BJ (cell line): ENCODE measurements around the gene CXXC5. TPM values are rescaled to one million over a fixed set of nuclear protein-coding genes. Genes with fewer than 3 reads are reported as not detected.
A peak's percentile ranks its signal among the peaks of the same experiment; 100 is the strongest.

Experiments
- CTCF ChIA-PET: fragments of 350-600 bp; formaldehyde crosslinking; extraction: SDS; loops from one replicate; lab custom pipeline; 2021; ENCODE audit warnings: antibody characterized with exemption, inconsistent platforms; lab: Yijun Ruan, JAX
- POLR2A ChIA-PET: fragments of 300-600 bp; sonication (Branson Sonifier 250); formaldehyde crosslinking; extraction: SDS; loops from one replicate; lab custom pipeline; 2021; ENCODE audit warnings: antibody characterized with exemption; lab: Charles Lee
- DNase-seq: peaks from one replicate; pipeline ENCODE4 v3.0.0-alpha.2; 2011; ENCODE audit warnings: low read depth
- H3K27me3 ChIP-seq: 2 replicates; pipeline ENCODE4 v1.6.0; 2011; ENCODE audit warnings: low read length; ENCODE audit not compliant: control insufficient read depth, insufficient read depth
- H3K36me3 ChIP-seq: 2 replicates; pipeline ENCODE4 v1.5.1; 2011; ENCODE audit warnings: low read length; ENCODE audit not compliant: control insufficient read depth, insufficient read depth
- H3K4me3 ChIP-seq: 2 replicates; pipeline ENCODE4 v1.5.1; 2011; ENCODE audit warnings: low read depth, mild to moderate bottlenecking, control low read depth, low read length
- polyA plus RNA-seq: library from polyadenylated mRNA; depleted of rRNA; stranded (reverse); fragments of >200 nt; gene quantifications from 2 replicates; pipeline ENCODE4 v1.2.3, GENCODE V29; 2011
- TF ChIP-seq, protein P1 (sequence below): IDR thresholded peaks from 2 replicates; pipeline ENCODE4 v1.5.1; 2011; ENCODE audit warnings: low read depth, mild to moderate bottlenecking, control low read depth, inconsistent platforms, low read length, moderate library complexity; ENCODE audit not compliant: insufficient read depth

The CXXC5 gene
- polyA plus RNA-seq, 1 experiment, result 50.4 TPM

DNA sequence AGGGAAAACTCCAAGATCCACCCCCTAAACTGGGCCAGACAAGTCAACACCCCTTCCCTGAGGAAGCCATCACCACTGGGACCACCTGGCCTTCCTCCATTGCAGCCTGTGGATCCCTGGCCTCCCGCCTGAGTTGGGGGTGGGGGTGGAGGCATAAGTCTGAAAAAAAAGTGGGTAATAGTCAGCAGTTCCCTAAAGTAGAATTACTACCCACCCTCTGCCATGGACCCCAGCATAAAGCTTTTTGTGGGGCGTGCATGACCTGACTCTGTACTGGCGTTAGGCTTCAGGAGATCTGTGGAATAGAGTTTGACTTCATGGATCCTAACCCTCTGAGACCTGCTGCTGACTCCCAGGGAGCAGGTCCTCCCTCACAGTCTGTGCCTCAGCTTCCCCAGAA lies 2.0 kb upstream of the CXXC5 start:
- no peak overlapping the region for H3K4me3 ChIP-seq
- TF ChIP-seq, protein P1, sequence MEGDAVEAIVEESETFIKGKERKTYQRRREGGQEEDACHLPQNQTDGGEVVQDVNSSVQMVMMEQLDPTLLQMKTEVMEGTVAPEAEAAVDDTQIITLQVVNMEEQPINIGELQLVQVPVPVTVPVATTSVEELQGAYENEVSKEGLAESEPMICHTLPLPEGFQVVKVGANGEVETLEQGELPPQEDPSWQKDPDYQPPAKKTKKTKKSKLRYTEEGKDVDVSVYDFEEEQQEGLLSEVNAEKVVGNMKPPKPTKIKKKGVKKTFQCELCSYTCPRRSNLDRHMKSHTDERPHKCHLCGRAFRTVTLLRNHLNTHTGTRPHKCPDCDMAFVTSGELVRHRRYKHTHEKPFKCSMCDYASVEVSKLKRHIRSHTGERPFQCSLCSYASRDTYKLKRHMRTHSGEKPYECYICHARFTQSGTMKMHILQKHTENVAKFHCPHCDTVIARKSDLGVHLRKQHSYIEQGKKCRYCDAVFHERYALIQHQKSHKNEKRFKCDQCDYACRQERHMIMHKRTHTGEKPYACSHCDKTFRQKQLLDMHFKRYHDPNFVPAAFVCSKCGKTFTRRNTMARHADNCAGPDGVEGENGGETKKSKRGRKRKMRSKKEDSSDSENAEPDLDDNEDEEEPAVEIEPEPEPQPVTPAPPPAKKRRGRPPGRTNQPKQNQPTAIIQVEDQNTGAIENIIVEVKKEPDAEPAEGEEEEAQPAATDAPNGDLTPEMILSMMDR, result no peak
- H3K27me3 ChIP-seq, result no peaks in the 10 kb centered on the region
- ChIA-PET POLR2A (no interaction called here), CTCF (interaction anchor here (0.9 kb wide), 1 partner anchor 50 kb away, joined by 3 read pairs; no protein-coding TSS in a partner anchor)
- no peak for DNase-seq
- no peaks in the 10 kb centered on the region for H3K36me3 ChIP-seq

DNA sequence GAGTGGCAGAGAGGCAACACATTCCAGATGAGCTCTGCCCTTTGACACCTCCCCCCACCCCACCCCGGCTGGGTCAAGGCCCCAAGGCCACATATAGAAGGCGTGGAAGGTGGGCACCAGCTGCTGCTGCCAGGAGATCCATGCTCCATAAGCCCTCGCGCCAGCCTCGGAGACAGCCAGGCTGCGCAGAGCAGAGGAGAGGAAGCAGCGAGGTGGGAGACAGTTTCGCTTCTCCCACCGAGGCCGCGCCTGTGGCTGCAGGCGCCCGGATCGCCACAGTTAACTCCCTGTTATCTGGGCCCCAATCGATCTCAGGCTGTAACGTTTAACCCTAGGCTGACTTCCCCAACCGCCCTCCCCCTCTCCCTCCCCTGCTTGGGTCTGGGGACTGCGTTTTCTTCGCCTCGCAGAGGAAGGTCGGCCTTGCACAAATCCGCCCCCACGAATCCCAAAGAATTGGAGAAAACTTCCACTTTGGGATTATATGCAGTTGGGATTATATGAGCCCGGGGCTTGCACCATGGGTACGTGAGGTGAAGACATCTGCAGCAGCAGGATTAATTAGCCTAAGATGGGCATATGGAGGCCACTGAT lies 1.1 kb upstream of the CXXC5 start:
- DNase-seq, result no peak
- POLR2A ChIA-PET, result interaction anchor here (1.5 kb wide), 1 partner anchor 9 kb away, joined by 14 read pairs; no protein-coding TSS in a partner anchor
- Histone ChIP-seq H3K36me3 (no peaks in the 10 kb centered on the region), H3K4me3 (no peak overlapping the region), H3K27me3 (no peaks in the 10 kb centered on the region)
- CTCF ChIA-PET, result interaction anchor here (6.6 to 8.9 kb wide), 2 partner anchors 12 to 120 kb away, joined by 50 to 137 read pairs; no protein-coding TSS in a partner anchor
- TF ChIP-seq, protein P1, result no peak

DNA sequence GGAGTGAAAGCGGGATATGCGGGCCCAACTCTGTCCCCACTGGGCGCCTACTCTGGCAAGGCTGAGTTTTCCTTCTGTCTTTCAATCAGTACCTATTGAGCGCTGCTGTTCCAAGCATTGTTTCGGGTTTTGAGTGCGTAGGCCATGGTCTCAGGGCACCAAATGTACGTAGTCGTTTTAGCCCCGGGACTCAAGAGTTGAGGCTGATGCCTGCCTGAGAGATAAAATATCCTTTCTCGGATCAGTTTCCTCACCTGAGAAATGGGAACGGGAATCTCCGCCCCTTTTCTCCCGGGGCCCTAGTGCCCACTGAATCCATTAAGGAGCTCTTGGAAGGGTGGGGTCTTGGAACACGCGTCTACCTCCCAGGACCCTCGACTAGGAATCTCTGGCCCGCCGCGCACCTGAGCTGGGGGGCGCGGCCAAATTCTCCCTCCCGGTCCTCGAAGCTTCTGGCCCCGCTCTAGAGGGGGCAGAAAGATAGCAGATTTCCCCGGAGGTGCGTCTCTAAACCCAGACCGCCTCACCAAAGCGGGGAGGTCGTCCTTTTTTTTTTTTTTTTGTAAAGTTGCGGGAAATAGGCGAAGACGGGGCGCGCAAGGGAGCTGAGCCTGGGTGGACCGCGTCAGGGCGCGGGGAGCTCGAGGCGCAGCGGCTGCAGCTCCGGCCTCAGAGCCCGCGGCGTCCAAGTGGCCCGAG lies 494 bp upstream of the CXXC5 start:
- peak overlapping the region; percentile 91 for H3K4me3 ChIP-seq
- ChIA-PET POLR2A (interaction anchor here (0.7 to 1.5 kb wide), 6 partner anchors 10 to 61 kb away, joined by 4 to 14 read pairs (median 11); no protein-coding TSS in a partner anchor), CTCF (interaction anchor here (0.8 to 8.9 kb wide), 4 partner anchors 12 to 119 kb away, joined by 3 to 137 read pairs (median 28); no protein-coding TSS in a partner anchor)
- H3K27me3 ChIP-seq, result no peaks in the 10 kb centered on the region
- H3K36me3 ChIP-seq, result no peaks in the 10 kb centered on the region
- DNase-seq, result no peak
- TF ChIP-seq, protein P1, result no peak

DNA sequence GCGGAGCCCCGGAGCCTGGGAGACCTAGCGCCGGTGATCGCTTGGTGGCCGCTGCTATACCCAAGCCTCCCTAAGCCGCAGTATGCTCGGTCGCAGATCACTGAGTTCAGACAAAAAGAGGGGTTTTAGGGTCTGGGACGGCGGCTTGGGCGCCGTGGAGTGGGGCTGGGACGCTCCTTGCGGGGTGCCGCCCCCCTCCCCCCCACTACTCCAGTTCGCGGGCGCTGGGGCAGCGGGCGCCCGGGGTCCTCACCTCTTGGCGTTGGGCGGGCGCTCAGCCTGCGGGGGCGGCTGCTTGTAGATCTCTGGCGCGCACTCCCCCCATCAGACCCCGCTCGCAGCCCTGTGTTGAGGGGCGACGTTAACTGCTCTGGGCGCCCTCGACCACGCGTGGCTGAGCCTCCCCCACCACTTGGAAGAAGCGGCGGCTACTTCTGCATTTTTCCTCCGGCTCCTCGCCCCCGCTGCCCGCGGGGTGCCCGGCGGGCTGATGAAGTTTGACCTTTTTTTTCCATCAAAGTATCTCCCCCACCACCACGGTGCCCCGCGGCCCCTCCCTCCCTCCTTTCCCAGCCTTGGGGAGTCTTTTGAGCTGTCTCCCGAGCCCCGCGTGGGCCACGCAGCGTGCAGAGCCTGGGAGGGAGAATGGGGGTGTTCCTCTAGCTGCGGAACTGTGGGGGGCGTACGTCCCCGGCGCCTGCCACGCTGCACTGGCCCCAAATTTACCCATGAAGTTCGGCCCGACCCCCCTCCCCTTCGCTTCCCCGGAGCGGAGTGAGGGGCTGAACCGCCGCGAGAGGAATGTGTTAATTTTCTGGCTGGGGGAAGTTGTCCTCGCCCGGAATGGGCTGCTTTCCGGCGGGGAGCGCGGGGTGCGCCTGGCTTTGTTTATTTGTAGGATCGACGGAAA lies 1.2 kb downstream of the CXXC5 start:
- TF ChIP-seq, protein P1, result peak; percentile 13; the same call in 1 of the 2 replicates
- no peaks in the 10 kb centered on the region for H3K36me3 ChIP-seq
- no peaks in the 10 kb centered on the region for H3K27me3 ChIP-seq
- CTCF ChIA-PET, result interaction anchor here (0.7 to 8.9 kb wide), 7 partner anchors 9 to 117 kb away, joined by 3 to 137 read pairs (median 5); no protein-coding TSS in a partner anchor
- H3K4me3 ChIP-seq, result peak overlapping the region; percentile 91
- DNase-seq, result no peak
- POLR2A ChIA-PET, result interaction anchor here (0.8 kb wide), 1 partner anchor 12 kb away, joined by 11 read pairs; no protein-coding TSS in a partner anchor
